Glutamatergic neuron (in vitro differentiated cells): ENCODE data around the gene COLEC12. TPM values are rescaled to one million over a fixed set of nuclear protein-coding genes. Genes with fewer than 3 reads are reported as not detected.

Experiments used
- DNase-seq: peaks from one replicate; pipeline ENCODE4 v3.0.0; 2022
- H3K27ac Mint-ChIP-seq: one replicate; pipeline ENCODE4 v1.8.0; 2020; ENCODE audit warnings: mild to moderate bottlenecking, mixed read lengths, inconsistent platforms; ENCODE audit not compliant: unreplicated experiment
- H3K27me3 Mint-ChIP-seq: one replicate; pipeline ENCODE4 v1.8.0; 2020; ENCODE audit warnings: mild to moderate bottlenecking, moderate library complexity, mixed read lengths, inconsistent platforms; ENCODE audit not compliant: unreplicated experiment
- H3K36me3 Mint-ChIP-seq: one replicate; pipeline ENCODE4 v1.8.0; 2020; ENCODE audit warnings: mild to moderate bottlenecking, mixed read lengths, inconsistent platforms; ENCODE audit not compliant: unreplicated experiment
- H3K4me1 Mint-ChIP-seq: one replicate; pipeline ENCODE4 v1.8.0; 2020; ENCODE audit warnings: mild to moderate bottlenecking, low read depth, mixed read lengths, inconsistent platforms; ENCODE audit not compliant: unreplicated experiment
- H3K4me3 Mint-ChIP-seq: one replicate; pipeline ENCODE4 v1.8.0; 2020; ENCODE audit warnings: mild to moderate bottlenecking, mixed read lengths, inconsistent platforms; ENCODE audit not compliant: unreplicated experiment
- H3K9me3 Mint-ChIP-seq: one replicate; pipeline ENCODE4 v1.8.0; 2020; ENCODE audit warnings: mild to moderate bottlenecking, moderate library complexity, mixed read lengths, inconsistent platforms; ENCODE audit not compliant: unreplicated experiment
- CTCF ChIP-seq: fragments of 200-600 bp; sonication (generic); IDR thresholded peaks from one replicate; pipeline ENCODE4 v1.5.0; 2021; ENCODE audit not compliant: partially characterized antibody, unreplicated experiment
- total RNA-seq: library from RNA; stranded (reverse); fragmentation: NEBNext Ultra II Directional; extraction: Animal tissue kit (Norgen Biotek cat#: 25700); gene quantifications from one replicate; pipeline ENCODE4 v1.2.1, GENCODE V29; 2021; ENCODE audit not compliant: unreplicated experiment

Gene COLEC12
- total RNA-seq, 1 donor from 2014 or later, result 0.20 TPM

GRCh38 chr18:335733-336132 lies 164.8 kb downstream of the COLEC12 start:
- Mint-ChIP-seq H3K4me3 (no peak overlapping the region), H3K9me3 (peaks cover 1% of the 10 kb centered on the region), H3K27ac (no peak overlapping the region), H3K4me1 (peaks cover 18% of the 10 kb centered on the region), H3K36me3 (no peaks in the 10 kb centered on the region), H3K27me3 (peaks cover 2% of the 10 kb centered on the region)
- DNase-seq, result no peak
- no peak for TF ChIP-seq CTCF

GRCh38 chr18:334575-335132 lies 165.8 kb downstream of the COLEC12 start:
- Mint-ChIP-seq H3K4me1 (peaks cover 18% of the 10 kb centered on the region), H3K27ac (no peak overlapping the region), H3K36me3 (no peaks in the 10 kb centered on the region), H3K27me3 (peaks cover 2% of the 10 kb centered on the region), H3K9me3 (peaks cover 1% of the 10 kb centered on the region), H3K4me3 (no peak overlapping the region)
- DNase-seq, result no peak
- TF ChIP-seq CTCF, result no peak

- peaks cover 1% of the 10 kb centered on the region for H3K9me3 Mint-ChIP-seq
- no peak for TF ChIP-seq CTCF
- no peaks in the 10 kb centered on the region for H3K36me3 Mint-ChIP-seq
- no peak overlapping the region for H3K4me3 Mint-ChIP-seq
- H3K27me3 Mint-ChIP-seq, result peaks cover 2% of the 10 kb centered on the region
- H3K4me1 Mint-ChIP-seq, result peaks cover 18% of the 10 kb centered on the region
- DNase-seq, result no peak
- no peak overlapping the region for H3K27ac Mint-ChIP-seq
Observed at GRCh38 chr18:332721-333510, 167.6 kb downstream of the COLEC12 start.

- DNase-seq, result no peak
- Mint-ChIP-seq H3K9me3 (peaks cover 1% of the 10 kb centered on the region), H3K27me3 (peaks cover 2% of the 10 kb centered on the region), H3K4me1 (peaks cover 18% of the 10 kb centered on the region), H3K27ac (no peak overlapping the region), H3K36me3 (no peaks in the 10 kb centered on the region), H3K4me3 (no peak overlapping the region)
- TF ChIP-seq CTCF, result no peak
Observed at GRCh38 chr18:332007-332406, 168.5 kb downstream of the COLEC12 start.

- peaks cover 1% of the 10 kb centered on the region for H3K9me3 Mint-ChIP-seq
- H3K4me3 Mint-ChIP-seq, result no peak overlapping the region
- H3K27ac Mint-ChIP-seq, result no peak overlapping the region
- H3K4me1 Mint-ChIP-seq, result peaks cover 18% of the 10 kb centered on the region
- no peak for DNase-seq
- no peaks in the 10 kb centered on the region for H3K36me3 Mint-ChIP-seq
- peaks cover 2% of the 10 kb centered on the region for H3K27me3 Mint-ChIP-seq
- TF ChIP-seq CTCF, result no peak
Observed at GRCh38 chr18:331221-331821, 169.2 kb downstream of the COLEC12 start.
